GM21515 (cell line): ENCODE data around the gene NCS1.

Experiments
- ATAC-seq: cut with Tn5 transposase; IDR thresholded peaks from one replicate; pipeline ENCODE4 v1.9.1; 2021; ENCODE audit not compliant: unreplicated experiment

The NCS1 gene

DNA sequence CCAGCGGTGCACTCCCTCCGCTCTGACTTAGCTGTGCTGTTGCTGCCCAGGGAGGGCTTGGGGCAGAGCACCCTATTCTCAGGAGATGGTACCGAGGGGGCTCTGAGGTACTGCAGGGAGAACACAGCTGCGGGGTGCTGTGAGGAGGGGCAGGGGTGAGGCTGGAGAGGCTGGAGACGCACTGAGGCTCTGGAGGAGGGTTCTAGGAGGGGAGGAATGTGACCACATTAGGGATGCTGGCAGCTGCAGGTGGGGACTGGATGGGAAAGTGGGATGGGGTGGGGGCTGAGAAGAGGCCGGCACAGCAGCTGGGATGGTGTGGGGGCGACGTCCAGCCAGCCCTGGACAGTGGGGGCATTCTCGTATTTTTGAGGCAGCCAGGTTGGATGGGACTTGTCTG lies 20.9 kb downstream of the NCS1 start:
- no peak for ATAC-seq

DNA sequence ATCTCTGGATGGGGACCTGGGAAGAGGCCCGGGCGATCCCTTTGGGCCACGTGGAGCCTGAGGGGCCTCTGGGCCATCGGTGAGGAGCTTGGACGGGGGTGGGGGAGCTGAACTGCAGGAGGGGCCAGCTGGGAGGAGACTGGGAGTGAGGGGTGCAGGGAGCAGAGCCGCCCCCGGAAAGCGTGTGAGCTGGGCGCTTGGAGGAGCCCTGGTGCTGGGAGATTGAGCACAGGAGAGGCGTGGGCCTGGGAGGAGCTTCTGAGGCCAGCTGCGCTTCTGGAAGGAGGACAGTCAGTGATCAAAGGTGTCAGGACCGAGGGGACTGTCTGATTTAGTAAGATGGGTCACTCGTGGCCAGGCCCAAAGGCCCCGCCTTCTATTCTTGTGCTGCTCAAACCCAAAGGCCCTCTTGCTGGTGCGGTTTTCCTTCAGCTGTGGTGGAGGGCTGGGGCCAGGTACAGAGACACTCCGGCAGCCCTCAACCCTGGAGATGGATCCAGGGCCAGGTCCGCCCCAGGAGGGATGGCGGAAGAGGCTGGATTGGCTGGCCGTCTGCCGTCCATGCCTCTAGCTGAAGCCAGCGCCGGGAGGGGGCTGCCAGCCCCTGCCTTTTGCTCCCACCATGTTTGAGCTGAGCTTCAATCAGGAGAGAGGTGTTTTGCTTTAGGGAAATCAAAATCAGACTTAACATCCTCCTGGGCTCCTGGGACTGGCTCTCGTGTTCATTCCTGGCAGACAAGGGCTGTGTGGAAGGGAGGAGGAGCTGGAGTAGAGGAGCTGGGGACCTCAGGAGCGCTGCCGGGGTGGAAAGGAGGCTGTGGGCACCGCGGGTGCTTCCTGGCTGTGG lies 21.6 kb downstream of the NCS1 start:
- ATAC-seq, result no peak

DNA sequence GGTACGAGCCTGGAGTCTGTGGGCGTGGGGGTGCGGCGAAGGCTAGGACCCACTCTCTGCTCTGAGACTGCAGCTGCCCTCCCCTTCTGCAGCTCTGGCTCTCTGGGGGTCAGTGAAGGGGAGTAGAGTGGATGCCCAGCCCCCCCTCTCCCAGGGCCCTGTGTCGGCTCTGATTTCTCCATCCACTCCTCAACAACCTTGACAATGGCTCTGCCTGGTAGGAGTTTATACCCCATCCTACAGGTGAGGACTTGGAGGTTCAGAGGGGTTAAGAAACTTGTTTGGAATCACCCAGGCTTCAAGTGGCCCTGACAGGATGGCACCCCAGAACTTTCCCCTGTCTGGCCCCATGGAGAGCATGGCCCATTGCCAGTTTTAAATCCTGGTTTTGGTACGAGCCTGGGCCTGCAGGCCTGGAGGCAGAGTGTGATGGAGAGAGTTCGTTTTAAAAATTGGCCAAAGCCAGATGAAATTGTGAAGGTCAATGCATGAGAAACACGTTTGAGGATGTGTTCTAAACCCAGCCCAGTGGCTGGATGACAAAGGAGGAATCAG lies 22.3 kb downstream of the NCS1 start:
- no peak for ATAC-seq

DNA sequence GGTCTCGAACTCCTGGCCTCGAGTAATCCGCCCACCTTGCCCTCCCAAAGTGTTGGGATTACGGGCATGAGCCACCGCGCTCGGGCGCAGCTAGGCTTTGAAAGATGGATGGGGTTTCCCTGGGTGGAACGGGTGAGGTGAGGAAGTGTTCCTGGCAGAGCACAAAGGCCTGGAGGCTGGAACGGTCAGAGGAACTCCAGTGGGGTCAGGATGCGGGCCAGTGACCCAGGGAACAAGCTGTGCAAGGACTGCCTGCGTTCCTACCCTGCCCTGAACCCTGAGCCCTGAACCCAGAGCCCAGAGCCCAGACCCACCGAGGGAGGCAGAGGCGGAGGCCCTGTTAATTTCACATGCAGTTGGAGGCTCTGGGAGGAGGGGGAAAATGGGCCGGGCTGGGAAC lies 23.4 kb downstream of the NCS1 start:
- no peak for ATAC-seq

DNA sequence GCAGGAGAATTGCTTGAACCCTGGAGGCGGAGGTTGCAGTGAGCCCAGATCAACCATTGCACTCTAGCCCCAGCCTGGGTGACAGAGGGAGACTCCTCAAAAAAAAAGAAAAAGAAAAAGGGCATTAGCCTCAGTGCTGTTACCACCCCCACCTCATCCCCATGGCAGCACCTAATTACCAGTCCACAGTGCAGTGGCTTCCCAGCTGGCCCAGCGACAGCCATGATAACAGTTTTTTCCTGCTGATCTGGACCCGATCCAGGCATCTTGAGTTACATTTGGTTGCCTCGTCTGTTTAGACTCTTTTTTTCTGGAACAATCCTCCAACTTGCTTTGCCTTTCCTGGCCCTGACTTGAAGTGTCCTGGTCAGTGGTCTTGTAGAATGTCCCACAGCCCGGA lies 24.4 kb downstream of the NCS1 start:
- ATAC-seq, result no peak

DNA sequence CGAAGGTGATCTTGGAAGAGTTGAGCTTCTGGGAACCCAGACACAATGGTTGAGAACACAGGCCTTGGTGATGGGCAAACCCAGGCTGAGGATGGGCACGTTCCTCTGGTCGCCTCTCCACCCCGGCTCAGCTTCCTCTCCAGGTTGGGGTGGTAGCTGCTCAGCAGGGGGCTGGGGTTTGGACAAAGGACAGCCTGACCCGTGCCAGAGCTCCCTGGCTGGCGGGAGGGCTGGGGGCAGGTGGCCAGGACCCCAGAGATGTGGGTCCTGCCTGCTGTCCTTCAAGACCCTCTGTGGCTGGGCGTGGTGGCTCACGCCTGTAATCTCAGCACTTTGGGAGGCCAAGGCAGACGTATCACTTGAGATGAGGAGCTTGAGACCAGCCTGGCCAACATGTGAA lies 25.2 kb downstream of the NCS1 start:
- ATAC-seq, result no peak

DNA sequence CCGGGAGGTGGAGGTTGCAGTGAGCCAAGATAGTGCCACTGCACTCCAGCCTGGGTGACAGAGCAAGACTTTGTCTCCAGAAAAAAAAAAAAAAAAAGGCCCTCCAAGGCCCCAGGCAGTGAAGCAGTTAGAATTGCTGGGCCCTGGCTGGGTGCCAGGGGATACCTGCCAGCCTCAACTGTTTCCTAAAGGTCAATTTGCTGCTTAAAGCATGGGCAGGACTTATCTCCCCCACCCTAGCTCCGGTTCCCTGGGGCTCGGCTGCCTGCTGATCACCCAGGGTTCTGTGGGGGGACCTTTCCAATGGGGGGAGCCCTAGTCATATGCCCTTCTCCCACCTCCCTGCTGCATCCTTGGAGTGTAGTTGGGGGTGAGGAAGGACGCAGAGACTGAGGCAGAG lies 25.7 kb downstream of the NCS1 start:
- ATAC-seq, result no peak

DNA sequence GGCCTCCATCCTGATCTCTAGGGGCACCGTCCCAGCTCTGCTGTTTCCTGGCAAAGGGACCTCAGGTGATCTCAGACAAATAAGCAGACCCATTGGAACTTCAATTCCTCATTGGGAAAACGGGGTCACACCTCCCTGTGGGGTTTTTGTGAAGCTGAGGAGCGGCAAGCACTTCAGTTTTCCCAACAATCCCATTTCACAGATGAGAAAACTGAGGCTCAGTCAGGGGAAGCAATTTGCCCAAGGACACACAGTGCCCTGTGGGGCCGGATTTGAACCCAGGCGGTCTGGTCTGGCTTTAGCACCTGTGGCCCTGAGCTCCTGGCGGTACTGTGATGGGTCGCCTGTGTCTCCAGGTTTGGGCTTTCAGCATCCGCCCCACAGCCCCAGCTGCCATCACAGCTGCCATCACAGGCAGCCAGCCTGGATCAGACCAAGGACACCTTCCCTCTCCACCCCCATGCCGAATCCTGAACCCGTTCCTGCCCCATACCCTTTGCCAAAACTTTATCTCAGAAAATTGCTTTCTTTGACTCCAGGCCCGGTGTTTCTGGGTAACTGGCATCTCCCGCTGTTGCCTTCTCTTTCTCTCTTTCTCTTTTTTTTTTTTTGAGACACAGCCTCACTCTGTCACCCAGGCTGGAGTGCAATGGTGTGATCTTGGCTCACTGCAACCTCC lies 26.4 kb downstream of the NCS1 start:
- ATAC-seq, result no peak

DNA sequence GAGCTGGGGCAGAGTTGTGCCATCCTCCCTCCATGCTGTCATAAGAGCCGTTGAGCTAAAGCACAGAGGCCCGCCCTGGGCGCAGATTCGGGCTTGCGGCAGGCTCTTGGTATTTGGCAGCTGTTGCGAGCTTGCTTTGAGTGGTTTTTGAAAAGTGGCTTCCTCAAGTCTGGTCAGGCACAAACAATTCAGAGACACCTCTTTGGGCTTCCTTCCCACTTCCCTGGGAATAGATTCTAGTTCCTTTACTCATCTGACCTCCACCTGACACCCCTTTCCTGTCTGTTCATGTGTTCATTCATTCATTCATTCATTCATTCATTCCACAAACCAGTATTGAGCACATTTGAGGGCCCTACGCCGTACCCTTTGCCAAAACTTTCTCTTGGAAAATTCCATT lies 27.4 kb downstream of the NCS1 start:
- no peak for ATAC-seq

DNA sequence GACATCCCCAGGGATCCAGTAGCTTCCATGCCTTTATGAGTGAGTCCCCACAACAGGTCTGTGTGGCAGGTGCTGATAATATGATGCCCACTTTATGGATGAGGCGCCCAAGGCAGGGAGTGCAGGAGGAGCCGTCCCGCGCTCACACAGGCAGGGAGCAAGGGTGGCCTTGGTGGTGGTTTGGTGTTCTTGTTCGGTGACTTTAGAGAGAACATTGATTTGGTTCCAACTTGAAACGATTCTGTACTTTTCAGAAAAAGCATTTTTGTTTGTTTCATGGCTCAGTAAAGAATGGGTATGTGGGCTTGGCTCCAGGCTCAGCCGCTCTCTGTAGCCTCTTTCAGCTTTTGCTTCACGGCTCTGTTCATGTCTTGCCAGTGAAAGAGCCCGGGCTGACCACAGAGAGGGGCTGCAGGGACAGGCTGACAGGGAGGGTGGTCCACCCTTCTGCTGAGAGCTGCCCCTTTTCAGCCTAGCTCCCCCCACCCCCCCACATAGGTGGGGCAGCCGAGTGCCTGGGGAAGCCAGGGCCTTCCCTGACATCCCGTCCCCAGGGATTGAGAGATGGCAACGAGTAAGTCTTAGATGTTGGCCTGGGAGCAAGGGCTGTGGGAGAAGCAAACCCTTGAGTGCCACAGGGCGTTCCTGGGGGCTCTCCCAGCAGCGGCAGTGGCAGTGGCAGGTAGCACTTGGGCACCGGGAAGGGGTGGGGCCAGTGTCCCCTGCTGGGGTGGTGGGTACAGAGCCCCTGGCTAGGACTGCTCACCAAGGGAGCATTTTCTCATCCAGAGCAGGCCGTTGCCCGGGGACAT lies 28.0 kb downstream of the NCS1 start:
- no peak for ATAC-seq

DNA sequence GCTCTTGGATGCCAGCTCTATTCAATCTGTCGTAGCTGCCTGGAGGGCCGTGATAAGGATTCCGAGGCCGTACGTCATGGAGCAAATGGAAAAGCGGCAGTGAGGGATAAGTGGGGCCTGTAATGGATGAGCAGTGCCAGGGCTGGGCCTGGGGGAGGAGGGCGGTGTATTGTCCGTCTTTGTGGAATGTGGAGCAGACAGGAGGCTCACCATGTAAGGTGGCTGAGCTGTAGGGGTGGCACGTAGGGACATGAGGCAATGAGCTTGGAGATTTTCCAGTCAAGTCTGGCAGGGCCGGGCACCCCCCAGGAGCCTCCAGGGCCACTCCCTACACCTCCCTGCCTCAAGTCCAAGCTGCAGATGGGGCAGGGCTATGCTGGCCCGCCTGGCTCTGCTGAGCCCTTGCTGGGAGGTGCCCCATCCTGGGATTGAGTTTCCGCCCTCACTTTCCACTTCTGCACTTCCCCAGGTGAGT lies 29.2 kb downstream of the NCS1 start:
- no peak for ATAC-seq

DNA sequence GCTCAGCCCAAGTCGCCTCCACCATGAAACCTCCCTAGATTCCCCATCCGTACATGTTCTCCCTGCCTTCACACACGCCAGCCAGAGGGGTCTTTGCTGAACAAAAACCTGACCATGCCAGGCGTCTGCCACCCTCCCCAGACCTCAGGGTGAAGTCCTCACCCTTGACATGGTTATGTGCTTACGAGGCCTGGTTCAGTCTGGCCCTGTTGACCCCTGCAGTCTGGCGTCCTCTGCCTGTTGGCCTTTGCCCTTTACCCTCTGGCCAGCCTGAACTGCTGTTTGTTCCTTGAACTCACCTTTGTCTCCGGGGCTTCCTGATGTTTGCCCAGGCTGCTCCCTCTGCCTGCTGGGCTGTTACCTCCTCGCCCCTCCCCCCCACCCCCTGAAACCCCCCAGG lies 29.8 kb downstream of the NCS1 start:
- ATAC-seq, result no peak

DNA sequence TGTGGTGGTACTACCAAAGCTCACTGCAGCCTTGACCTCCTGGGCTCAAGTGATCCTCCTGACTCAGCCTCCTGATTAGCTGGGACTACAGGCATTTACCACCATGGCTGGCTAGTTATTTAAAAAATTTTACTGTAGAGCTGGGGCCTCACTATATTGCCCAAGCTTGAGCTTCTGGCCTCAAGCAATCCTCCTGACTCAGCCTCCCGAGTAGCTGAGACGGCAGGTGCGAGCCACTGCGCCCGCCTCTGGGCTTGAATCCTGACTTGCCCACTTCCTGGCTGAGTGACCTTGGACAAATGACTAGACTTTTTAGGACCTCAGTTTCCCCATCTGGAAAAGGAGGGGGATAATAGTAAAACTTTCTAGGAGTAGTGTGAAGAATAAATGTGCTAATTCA lies 32.1 kb downstream of the NCS1 start:
- ATAC-seq, result no peak

DNA sequence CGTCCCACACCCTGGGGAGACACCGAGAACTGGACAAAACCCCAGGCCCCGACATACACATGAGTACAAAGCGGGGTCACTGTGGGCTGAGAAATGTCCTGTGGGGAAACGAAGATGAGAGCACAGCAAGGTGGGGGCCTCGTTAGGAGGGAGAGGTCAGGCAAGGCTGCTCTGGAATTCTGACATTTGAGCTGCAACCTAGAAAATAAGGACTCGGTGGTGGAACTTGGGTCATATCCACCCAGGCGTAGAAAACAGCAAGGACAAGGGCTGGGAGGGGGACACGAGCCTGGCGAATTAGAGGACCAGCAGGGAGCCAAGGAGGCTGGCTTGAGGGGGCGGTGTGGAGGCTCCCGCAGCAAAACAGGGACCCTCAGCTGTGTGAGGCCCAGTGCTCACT lies 32.8 kb downstream of the NCS1 start:
- no peak for ATAC-seq

DNA sequence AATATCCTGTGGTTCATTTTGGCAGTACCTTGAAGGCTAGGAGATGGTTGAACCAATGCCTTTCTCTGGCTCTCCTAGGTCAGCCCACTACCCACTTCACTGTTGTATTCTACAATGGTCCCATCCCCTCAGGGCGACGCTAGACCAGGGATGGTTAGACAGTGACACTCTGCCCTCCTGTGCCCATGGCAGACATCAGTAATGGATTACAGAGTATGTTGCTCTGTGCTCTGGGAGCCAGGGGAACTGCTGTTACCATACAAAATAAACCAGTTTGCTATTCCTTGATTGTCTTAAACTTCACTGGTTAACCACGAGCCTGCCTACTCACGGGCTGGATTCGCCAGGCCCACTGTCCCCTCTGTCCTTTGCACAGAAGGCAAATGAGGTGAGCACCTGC lies 33.7 kb downstream of the NCS1 start:
- no peak for ATAC-seq

DNA sequence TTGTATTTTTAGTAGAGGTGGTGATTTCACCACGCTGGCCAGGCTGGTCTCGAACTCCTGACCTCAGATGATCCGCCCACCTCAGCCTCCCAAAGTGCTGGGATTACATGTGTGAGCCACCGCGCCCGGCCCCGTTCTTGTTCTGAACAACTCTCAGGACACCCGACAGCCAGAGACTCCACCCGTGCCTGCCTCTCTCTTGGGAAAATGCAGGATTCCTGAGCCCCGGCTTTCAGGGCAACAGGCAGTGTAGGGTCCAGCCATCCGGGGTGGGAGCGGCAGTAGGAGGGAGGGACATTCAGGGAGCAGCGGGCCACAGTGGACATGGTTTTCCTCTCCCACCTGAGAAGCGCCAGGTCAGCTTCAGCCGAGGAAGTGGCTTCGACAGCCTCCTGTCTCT lies 34.4 kb downstream of the NCS1 start:
- no peak for ATAC-seq

DNA sequence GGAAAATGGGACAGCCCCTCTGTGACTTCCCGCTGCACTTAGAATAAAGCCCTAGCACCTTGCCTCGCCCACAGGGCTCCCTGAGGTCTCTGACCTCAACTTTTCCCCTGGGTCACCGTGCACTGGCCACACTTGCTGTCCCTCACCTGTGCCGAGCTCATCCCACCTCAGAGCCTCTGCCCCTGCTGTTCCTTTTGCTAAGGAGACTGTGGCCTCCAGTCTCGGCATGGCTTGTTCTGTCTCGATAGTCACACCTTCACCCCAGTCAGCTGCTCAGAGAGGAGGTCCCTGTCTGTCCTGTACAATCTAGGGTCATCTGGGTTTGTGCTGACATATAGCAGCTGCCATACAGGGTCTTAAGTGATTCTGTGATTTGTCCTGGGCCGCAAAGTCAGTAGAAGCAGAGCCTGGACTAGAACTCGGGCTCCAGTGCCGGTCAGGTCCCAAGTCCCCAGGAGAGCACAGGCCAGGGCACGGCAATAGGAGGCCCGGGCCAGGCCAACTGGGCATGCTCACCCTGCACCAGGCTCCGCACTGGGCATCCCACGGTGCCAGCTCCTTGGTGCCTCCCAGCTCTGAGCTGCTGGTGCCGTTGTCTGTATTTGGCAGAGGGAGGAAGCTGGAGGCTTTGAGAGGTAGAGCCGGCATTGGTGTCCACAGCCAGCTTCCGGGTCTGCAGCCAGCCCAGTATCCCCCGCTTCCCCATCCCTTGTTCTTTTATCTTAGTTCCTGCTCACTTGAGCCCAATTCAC lies 35.2 kb downstream of the NCS1 start:
- ATAC-seq, result no peak

DNA sequence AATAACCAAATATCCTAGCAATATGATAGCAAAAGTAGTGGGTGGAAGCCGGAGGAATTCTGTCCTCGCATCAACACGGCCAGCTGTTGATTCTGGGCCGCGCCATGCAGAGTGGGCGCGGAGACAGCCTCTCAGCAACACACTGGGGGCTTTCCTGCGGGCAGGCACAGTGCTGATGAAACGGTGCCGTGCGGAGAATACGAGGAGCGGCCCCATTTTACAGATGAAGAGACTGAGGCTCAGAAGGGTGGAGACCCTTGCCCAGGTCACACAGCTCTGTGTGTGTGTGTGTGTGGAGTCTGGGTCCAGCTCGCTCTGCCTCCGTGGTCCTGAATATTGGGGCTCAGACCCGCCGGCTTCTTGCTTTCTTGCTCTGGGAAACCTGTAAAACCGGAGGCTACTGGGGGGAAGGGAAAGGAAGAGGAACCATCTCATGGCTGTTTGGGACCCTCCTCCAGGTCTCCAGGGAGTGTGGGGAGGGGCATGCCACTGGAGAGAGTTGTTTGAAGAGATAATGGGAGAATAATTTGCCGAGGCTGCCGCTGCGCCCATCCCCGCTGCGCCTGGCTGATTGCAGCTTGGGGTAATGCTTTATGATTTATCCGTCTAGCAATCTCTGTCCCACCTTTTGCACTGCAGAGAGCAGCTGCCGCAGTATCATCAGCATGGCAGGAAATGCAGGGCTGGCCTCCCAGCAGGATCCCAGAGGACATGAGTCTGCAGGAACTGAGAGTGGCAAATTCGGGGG lies 36.6 kb downstream of the NCS1 start:
- ATAC-seq, result no peak

DNA sequence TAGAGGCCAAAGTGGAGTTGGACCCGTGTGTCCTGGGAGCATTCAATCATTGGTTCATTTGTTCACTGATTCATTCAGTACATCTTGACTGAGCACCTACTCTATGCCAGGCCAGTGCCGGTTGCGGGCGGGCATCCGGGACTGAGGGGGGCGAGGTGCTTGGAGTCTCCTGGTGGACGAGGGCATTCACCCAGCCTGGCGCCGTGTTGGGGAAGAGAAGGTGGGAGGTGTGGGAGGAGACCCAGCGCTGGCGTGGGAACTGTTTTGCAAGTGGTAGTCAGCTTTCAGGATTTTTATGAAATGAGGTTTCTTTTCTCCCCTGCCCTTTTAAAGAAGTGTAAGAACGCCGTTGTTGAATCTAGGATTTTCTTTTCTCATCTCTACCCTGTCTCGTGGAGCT lies 37.2 kb downstream of the NCS1 start:
- no peak for ATAC-seq
